ENCODE results near the gene MAP2K2.

DNA sequence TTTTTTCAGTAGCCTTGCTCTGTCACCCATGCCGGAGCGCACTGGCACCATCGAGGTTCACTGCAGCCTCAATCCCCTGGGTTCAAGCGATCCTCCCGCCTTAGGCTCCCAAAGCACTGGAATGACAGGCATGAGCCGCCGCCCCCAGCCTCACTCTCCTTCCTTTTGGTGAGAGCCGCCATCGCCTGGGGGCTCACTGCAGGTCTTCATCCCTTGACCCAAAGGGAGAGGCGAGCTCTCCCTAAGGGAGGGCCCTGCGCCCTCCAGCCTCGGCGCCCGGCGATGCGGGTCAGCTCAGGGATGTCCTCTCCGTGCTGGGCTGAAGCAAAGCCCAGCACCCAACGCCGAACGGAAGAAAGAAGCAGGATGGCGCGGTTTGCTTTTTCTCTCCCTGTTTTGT lies 34.0 kb downstream of the MAP2K2 start:
- TF ChIP-seq CTCF (IDR thresholded peaks at IDR 0.05; ENCODE audit: low read depth, low read length), result no peak
- TF ChIP-seq EZH2phosphoT487 (IDR thresholded peaks at IDR 0.05; ENCODE audit: low read depth), result no peak

All from OCI-LY3 (cell line).